Skeletal muscle tissue (tissue), 4 donors: ENCODE results near the gene ST14. TPM values are rescaled to one million over a fixed set of nuclear protein-coding genes. Genes with fewer than 3 reads are reported as not detected.

ENCODE experiments used
- H3K27ac ChIP-seq: one replicate; pipeline ENCODE4 v1.7.0; 2013; ENCODE audit warnings: mild to moderate bottlenecking, low read depth, low read length, inconsistent platforms
- H3K27me3 ChIP-seq, 3 donors: one replicate each; pipeline ENCODE4 v1.7.0; 2013; ENCODE audit warnings: low read length in 3 of 3; ENCODE audit not compliant: control insufficient read depth in 3 of 3, insufficient read depth in 3 of 3
- H3K36me3 ChIP-seq, 3 donors: one replicate each; pipeline ENCODE4 v1.7.0; 2013; ENCODE audit warnings: low read length in 3 of 3; ENCODE audit not compliant: control insufficient read depth in 3 of 3, insufficient read depth in 3 of 3
- H3K4me1 ChIP-seq, 3 donors: one replicate each; pipeline ENCODE4 v1.7.0; 2013; ENCODE audit warnings: low read length in 3 of 3, mild to moderate bottlenecking in 3 of 3; ENCODE audit not compliant: control insufficient read depth in 3 of 3, insufficient read depth in 3 of 3
- H3K4me3 ChIP-seq, 3 donors: one replicate each; pipeline ENCODE4 v1.7.0; 2013; ENCODE audit warnings: low read length in 3 of 3
- H3K9ac ChIP-seq, 3 donors: one replicate each; pipeline ENCODE4 v1.7.0; 2013; ENCODE audit warnings: low read length in 3 of 3, mild to moderate bottlenecking in 3 of 3, moderate library complexity in 2 of 3, low read depth in 1 of 3
- H3K9me3 ChIP-seq, 3 donors: one replicate each; pipeline ENCODE4 v1.7.0; 2013; ENCODE audit warnings: low read length in 3 of 3; ENCODE audit not compliant: control insufficient read depth in 3 of 3
- total RNA-seq: library from RNA; depleted of rRNA; stranded (reverse); fragments of >200 nt; gene quantifications from one replicate; pipeline ENCODE4 v1.2.3, GENCODE V29; 2014
- donor health status: Osteomylitis.

The ST14 gene
- total RNA-seq, 1 donor from 2014 or later: 0.52 TPM

GRCh38 chr11:130131961-130132850, 27.4 kb upstream of the ST14 start:
- no peak overlapping the region for H3K4me3 ChIP-seq
- peaks cover 0 to 8% (median 5%) of the 10 kb centered on the region in 3 donors for H3K4me1 ChIP-seq
- no peak overlapping the region for H3K27ac ChIP-seq
- H3K9ac ChIP-seq: no peak overlapping the region
- no peaks in the 10 kb centered on the region for H3K27me3 ChIP-seq
- peaks cover 46 to 65% (median 48%) of the 10 kb centered on the region in 3 donors for H3K36me3 ChIP-seq
- no peaks in the 10 kb centered on the region for H3K9me3 ChIP-seq

DNA sequence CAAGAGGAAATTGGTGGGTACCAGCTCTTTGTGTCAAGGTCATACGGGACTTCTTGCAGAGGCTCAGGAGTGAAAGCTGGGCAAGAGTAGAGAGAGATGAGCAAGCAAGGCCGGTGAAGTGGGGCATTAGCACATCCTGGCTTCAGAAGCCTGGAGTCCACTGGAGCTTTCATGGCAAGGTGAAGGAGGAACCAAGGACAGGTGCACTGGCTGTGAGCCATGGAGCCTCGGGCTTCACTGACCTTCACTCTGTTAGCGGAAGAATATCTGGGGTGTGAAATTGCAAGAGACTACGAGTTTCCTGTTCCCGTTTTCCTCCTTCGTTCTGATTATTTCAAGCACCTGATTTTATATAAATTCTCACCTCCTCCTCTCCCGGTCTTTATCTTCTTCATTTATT, 25.9 kb upstream of the ST14 start:
- Histone ChIP-seq H3K9ac (no peak overlapping the region), H3K4me1 (no peaks in the 10 kb centered on the region), H3K36me3 (peaks cover 39 to 55% (median 46%) of the 10 kb centered on the region in 3 donors)

GRCh38 chr11:130136107-130136506, 23.5 kb upstream of the ST14 start:
- Histone ChIP-seq H3K27me3 (no peaks in the 10 kb centered on the region), H3K27ac (no peak overlapping the region), H3K36me3 (peaks cover 33 to 53% (median 36%) of the 10 kb centered on the region in 3 donors), H3K4me3 (no peak overlapping the region), H3K9me3 (no peaks in the 10 kb centered on the region), H3K4me1 (peaks cover 0 to 8% (median 0%) of the 10 kb centered on the region in 3 donors), H3K9ac (no peak overlapping the region)

More for the DNA sequence above, 25.9 kb upstream of the ST14 start:
- no peaks in the 10 kb centered on the region for H3K9me3 ChIP-seq
- H3K27ac ChIP-seq: no peak overlapping the region
- no peak overlapping the region for H3K4me3 ChIP-seq
- no peaks in the 10 kb centered on the region for H3K27me3 ChIP-seq

GRCh38 chr11:130137999-130138398, 21.6 kb upstream of the ST14 start:
- no peaks in the 10 kb centered on the region for H3K27me3 ChIP-seq
- H3K27ac ChIP-seq: no peak overlapping the region
- H3K9ac ChIP-seq: no peak overlapping the region
- H3K4me3 ChIP-seq: no peak overlapping the region
- H3K36me3 ChIP-seq: peaks cover 42 to 60% (median 42%) of the 10 kb centered on the region in 3 donors
- H3K4me1 ChIP-seq: peaks cover 0 to 8% (median 0%) of the 10 kb centered on the region in 3 donors
- no peaks in the 10 kb centered on the region for H3K9me3 ChIP-seq

DNA sequence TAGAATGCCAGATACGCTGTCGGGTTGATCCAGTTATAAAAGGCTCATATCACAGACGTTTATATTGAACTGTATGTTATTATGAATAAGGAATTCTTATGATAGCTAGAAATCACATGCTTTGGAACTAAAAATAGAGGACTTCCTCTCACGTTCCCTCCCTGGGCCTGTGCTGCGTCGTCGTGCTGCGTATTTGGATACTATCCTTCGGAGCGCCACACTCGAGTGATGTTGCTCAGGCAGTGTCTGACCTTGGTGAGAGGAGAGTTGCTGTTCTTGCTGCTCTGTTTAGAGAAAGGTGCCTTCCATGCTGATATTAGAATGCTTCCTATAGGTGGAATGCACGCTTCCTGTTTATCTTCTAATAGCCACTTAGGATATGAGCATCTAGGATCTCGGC, 20.2 kb upstream of the ST14 start:
- H3K4me1 ChIP-seq: peaks cover 0 to 8% (median 0%) of the 10 kb centered on the region in 3 donors
- H3K36me3 ChIP-seq: peaks cover 40 to 66% (median 47%) of the 10 kb centered on the region in 3 donors
- no peak overlapping the region for H3K4me3 ChIP-seq
- no peaks in the 10 kb centered on the region for H3K9me3 ChIP-seq
- H3K27ac ChIP-seq: no peak overlapping the region
- no peaks in the 10 kb centered on the region for H3K27me3 ChIP-seq
- no peak overlapping the region for H3K9ac ChIP-seq

- Histone ChIP-seq H3K4me3 (no peak overlapping the region), H3K27me3 (no peaks in the 10 kb centered on the region), H3K27ac (no peak overlapping the region), H3K4me1 (peaks cover 5 to 17% (median 8%) of the 10 kb centered on the region in 3 donors), H3K9me3 (no peaks in the 10 kb centered on the region), H3K9ac (no peak overlapping the region), H3K36me3 (peaks cover 38 to 58% (median 41%) of the 10 kb centered on the region in 3 donors)
These were observed 17.8 kb upstream of the ST14 start for GRCh38 chr11:130141561-130142341.

GRCh38 chr11:130144141-130144540, 15.4 kb upstream of the ST14 start:
- peaks cover 34 to 48% (median 40%) of the 10 kb centered on the region in 3 donors for H3K36me3 ChIP-seq
- H3K4me3 ChIP-seq: no peak overlapping the region
- H3K9me3 ChIP-seq: no peaks in the 10 kb centered on the region
- no peak overlapping the region for H3K9ac ChIP-seq
- H3K4me1 ChIP-seq: peaks cover 5 to 15% (median 8%) of the 10 kb centered on the region in 3 donors
- no peak overlapping the region for H3K27ac ChIP-seq
- H3K27me3 ChIP-seq: no peaks in the 10 kb centered on the region

- H3K9me3 ChIP-seq: no peaks in the 10 kb centered on the region
- H3K36me3 ChIP-seq: peaks cover 34 to 43% (median 38%) of the 10 kb centered on the region in 3 donors
- no peak overlapping the region for H3K9ac ChIP-seq
- H3K27me3 ChIP-seq: no peaks in the 10 kb centered on the region
- H3K27ac ChIP-seq: no peak overlapping the region
- H3K4me1 ChIP-seq: peaks cover 5 to 10% (median 8%) of the 10 kb centered on the region in 3 donors
- no peak overlapping the region for H3K4me3 ChIP-seq
These were observed 14.7 kb upstream of the ST14 start for GRCh38 chr11:130144861-130145281.

DNA sequence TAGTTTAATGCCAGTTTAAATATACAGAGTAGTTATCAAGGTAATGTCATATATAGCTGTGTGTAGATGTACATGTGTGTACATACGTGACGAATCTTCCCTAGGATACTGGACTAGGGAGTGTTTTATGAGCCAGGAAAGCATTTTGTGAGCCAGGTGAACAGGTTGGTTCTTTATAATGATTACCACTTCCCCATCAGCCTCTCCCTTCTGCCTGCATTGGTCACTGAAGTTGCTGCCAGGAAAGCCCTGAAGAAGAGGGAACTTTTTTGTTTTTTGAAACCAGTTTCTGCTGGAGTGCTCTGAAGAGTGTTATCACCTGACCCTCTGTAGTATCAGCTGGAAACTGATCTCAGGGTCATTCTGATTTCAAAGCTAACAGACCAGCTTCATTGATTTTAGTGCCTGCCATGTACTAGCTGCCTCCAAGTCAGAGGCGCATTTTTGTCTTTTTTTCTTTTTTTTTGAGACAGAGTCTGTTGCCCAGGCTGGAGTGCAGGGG, 14.2 kb upstream of the ST14 start:
- Histone ChIP-seq H3K27me3 (no peaks in the 10 kb centered on the region), H3K4me3 (no peak overlapping the region), H3K27ac (no peak overlapping the region), H3K9ac (no peak overlapping the region), H3K9me3 (no peaks in the 10 kb centered on the region), H3K4me1 (peaks cover 5 to 10% (median 8%) of the 10 kb centered on the region in 3 donors), H3K36me3 (peaks cover 32 to 38% (median 36%) of the 10 kb centered on the region in 3 donors)
